HG02623 (cell line): Measurements from ENCODE around the gene MPP2.

Experiments used
- ATAC-seq: cut with Tn5 transposase; IDR thresholded peaks from one replicate; pipeline ENCODE4 v1.9.1; 2021; ENCODE audit warnings: moderate library complexity; ENCODE audit not compliant: unreplicated experiment

MPP2 gene

GRCh38 chr17:43825567-43825966 is 81.8 kb downstream of the MPP2 start:
- ATAC-seq: no peak
